Glutamatergic neuron (in vitro differentiated cells): ENCODE data around the gene EYS. TPM values are rescaled to one million over a fixed set of nuclear protein-coding genes. Genes with fewer than 3 reads are reported as not detected.

Experiments
- DNase-seq: peaks from one replicate; pipeline ENCODE4 v3.0.0; 2022
- H3K27ac Mint-ChIP-seq: one replicate; pipeline ENCODE4 v1.8.0; 2020; ENCODE audit warnings: mild to moderate bottlenecking, mixed read lengths, inconsistent platforms; ENCODE audit not compliant: unreplicated experiment
- H3K27me3 Mint-ChIP-seq: one replicate; pipeline ENCODE4 v1.8.0; 2020; ENCODE audit warnings: mild to moderate bottlenecking, moderate library complexity, mixed read lengths, inconsistent platforms; ENCODE audit not compliant: unreplicated experiment
- H3K36me3 Mint-ChIP-seq: one replicate; pipeline ENCODE4 v1.8.0; 2020; ENCODE audit warnings: mild to moderate bottlenecking, mixed read lengths, inconsistent platforms; ENCODE audit not compliant: unreplicated experiment
- H3K4me1 Mint-ChIP-seq: one replicate; pipeline ENCODE4 v1.8.0; 2020; ENCODE audit warnings: mild to moderate bottlenecking, low read depth, mixed read lengths, inconsistent platforms; ENCODE audit not compliant: unreplicated experiment
- H3K4me3 Mint-ChIP-seq: one replicate; pipeline ENCODE4 v1.8.0; 2020; ENCODE audit warnings: mild to moderate bottlenecking, mixed read lengths, inconsistent platforms; ENCODE audit not compliant: unreplicated experiment
- H3K9me3 Mint-ChIP-seq: one replicate; pipeline ENCODE4 v1.8.0; 2020; ENCODE audit warnings: mild to moderate bottlenecking, moderate library complexity, mixed read lengths, inconsistent platforms; ENCODE audit not compliant: unreplicated experiment
- total RNA-seq: library from RNA; stranded (reverse); fragmentation: NEBNext Ultra II Directional; extraction: Animal tissue kit (Norgen Biotek cat#: 25700); gene quantifications from one replicate; pipeline ENCODE4 v1.2.1, GENCODE V29; 2021; ENCODE audit not compliant: unreplicated experiment
- TF ChIP-seq, protein P1 (sequence below): fragments of 200-600 bp; sonication (generic); IDR thresholded peaks from one replicate; pipeline ENCODE4 v1.5.0; 2021; ENCODE audit not compliant: partially characterized antibody, unreplicated experiment

EYS gene
- total RNA-seq, 1 donor from 2014 or later: 13.2 TPM

DNA sequence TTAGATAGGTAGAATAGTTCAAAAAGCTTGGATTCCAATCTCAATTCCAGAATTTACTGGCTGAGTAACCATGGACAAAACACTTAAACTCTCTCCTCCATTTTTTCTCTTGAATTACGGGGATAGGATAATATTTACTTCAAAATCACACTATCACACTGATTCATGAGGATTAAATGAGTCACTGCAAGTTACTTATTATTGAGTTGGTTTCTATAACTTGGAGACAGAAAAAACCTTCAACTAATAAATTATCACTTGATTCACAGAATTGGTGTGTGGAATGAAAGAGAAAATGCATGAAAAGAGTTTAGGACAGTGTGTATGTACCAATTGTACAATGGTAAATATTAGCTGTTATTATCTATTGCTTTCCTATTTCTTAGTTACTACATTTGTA is 1486.2 kb downstream of the EYS start:
- no peak overlapping the region for H3K27ac Mint-ChIP-seq
- H3K4me1 Mint-ChIP-seq: peaks cover 16% of the 10 kb centered on the region
- DNase-seq: no peak
- TF ChIP-seq, protein P1, sequence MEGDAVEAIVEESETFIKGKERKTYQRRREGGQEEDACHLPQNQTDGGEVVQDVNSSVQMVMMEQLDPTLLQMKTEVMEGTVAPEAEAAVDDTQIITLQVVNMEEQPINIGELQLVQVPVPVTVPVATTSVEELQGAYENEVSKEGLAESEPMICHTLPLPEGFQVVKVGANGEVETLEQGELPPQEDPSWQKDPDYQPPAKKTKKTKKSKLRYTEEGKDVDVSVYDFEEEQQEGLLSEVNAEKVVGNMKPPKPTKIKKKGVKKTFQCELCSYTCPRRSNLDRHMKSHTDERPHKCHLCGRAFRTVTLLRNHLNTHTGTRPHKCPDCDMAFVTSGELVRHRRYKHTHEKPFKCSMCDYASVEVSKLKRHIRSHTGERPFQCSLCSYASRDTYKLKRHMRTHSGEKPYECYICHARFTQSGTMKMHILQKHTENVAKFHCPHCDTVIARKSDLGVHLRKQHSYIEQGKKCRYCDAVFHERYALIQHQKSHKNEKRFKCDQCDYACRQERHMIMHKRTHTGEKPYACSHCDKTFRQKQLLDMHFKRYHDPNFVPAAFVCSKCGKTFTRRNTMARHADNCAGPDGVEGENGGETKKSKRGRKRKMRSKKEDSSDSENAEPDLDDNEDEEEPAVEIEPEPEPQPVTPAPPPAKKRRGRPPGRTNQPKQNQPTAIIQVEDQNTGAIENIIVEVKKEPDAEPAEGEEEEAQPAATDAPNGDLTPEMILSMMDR: no peak
- no peaks in the 10 kb centered on the region for H3K9me3 Mint-ChIP-seq
- H3K27me3 Mint-ChIP-seq: peaks cover 3% of the 10 kb centered on the region
- no peak overlapping the region for H3K4me3 Mint-ChIP-seq
- no peaks in the 10 kb centered on the region for H3K36me3 Mint-ChIP-seq

DNA sequence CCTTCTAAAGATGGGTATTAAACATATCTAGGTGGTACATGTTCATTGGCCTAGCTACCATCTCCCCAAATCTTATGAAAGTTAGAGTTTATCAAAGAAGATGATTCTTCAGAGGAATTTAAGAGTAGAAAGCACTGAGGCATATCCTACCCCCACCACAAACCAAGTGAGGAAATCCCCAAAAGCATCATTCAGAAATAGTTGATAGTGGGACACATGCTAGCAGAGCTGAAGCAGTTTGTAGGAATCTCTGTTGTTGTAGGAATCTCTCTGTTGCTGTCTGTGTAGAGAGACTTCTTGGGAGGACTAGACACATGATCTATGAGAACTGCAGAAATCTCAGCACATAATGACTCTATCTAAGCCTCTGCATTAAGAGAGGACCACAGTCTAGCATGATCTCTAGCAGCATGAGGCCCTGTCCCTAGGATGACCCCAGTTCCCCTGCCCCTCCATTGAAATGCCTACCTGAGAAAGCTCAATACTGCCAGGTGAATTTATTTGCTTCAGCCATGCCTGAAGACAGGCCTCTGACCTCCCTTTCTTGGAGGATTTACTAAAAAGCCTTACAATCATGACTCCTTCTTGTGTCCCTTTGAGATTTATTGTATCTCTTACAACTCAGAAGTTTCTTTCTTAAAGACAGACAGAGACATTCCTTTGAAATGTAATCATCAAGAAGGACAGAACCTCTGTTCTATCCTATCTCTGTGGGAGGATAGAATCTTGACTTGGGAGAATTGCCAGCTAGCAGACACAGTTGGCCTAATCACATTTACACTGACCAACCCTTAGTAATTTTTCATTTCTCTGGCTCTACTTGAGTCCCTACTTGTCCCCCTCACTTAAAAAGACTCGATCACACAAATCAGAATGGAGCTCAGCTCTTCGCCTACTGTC is 1489.1 kb downstream of the EYS start:
- no peak overlapping the region for H3K27ac Mint-ChIP-seq
- no peaks in the 10 kb centered on the region for H3K27me3 Mint-ChIP-seq
- no peak overlapping the region for H3K4me3 Mint-ChIP-seq
- no peak for DNase-seq
- H3K4me1 Mint-ChIP-seq: peaks cover 2% of the 10 kb centered on the region
- TF ChIP-seq, protein P1: no peak
- no peaks in the 10 kb centered on the region for H3K36me3 Mint-ChIP-seq
- H3K9me3 Mint-ChIP-seq: no peaks in the 10 kb centered on the region

DNA sequence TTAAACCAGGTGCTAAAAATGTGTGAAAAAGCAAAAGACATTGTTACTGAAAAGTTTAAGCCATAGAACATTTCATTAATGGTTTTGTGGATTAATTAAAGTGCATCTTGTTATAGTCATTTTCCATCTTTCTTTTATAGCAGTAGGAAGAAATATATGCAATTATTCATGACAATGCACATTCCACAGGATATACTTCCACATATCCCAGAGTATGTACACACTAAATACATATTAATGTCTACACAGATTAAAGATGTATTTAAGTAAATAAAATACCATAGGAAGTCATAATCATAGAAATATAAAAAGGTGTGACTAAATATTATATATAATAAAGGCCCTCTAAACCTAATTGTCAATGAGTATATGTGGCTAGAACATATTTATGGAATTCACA is 1492.7 kb downstream of the EYS start:
- TF ChIP-seq, protein P1: no peak
- Mint-ChIP-seq H3K9me3 (no peaks in the 10 kb centered on the region), H3K27me3 (no peaks in the 10 kb centered on the region), H3K4me3 (no peak overlapping the region), H3K27ac (no peak overlapping the region), H3K36me3 (no peaks in the 10 kb centered on the region), H3K4me1 (peaks cover 2% of the 10 kb centered on the region)
- no peak for DNase-seq

DNA sequence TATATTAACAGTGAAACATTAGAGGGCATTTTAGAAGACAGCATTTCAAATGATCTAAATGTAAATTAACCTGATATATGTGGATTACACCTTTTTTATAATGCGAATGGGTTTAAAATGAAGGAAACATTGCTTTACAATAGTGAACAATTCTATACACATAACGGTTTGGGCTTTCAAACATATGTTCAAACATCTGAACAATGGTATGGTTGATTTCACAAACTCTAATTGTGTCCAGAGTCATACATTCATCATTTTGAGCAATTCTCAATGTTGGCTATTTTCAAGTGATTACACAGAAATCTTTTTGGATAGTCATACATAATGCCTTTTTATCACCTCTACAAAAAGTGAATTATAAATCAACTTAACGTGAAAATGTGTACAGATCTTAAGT is 1493.3 kb downstream of the EYS start:
- Mint-ChIP-seq H3K27me3 (no peaks in the 10 kb centered on the region), H3K9me3 (no peaks in the 10 kb centered on the region), H3K27ac (no peak overlapping the region), H3K4me1 (peaks cover 2% of the 10 kb centered on the region), H3K4me3 (no peak overlapping the region), H3K36me3 (no peaks in the 10 kb centered on the region)
- DNase-seq: no peak
- TF ChIP-seq, protein P1: no peak

DNA sequence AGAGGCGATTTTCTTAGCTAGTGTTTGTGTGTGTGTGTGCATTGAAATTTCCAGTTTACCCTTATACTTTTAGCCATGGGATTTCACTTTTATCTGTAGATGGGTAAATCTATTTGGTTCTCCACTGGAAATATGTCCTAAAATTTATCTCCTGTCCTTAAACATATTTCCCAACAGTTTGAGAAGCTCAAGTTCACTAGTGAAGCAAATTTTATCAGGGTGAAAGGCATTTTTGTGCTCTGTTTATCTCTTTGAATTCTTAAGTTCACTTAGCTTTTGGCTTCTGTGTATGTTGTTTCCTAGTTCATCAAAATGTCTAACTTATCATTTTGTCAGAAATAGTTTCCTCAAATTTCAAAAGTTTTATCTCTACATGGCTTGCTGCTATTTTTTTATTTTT is 1509.8 kb downstream of the EYS start:
- H3K36me3 Mint-ChIP-seq: no peaks in the 10 kb centered on the region
- peaks cover 1% of the 10 kb centered on the region for H3K27me3 Mint-ChIP-seq
- DNase-seq: no peak
- no peak overlapping the region for H3K27ac Mint-ChIP-seq
- TF ChIP-seq, protein P1: no peak
- no peaks in the 10 kb centered on the region for H3K9me3 Mint-ChIP-seq
- H3K4me3 Mint-ChIP-seq: no peak overlapping the region
- no peaks in the 10 kb centered on the region for H3K4me1 Mint-ChIP-seq
